WTC11 (cell line): ENCODE measurements around the gene SRSF12.

Source experiments
- IRF2 ChIP-seq: sonication (generic); formaldehyde crosslinking; IDR thresholded peaks from 2 replicates; pipeline ENCODE4 v1.8.0; 2022; ENCODE audit warnings: low read depth, missing genetic modification reagents, borderline replicate concordance
- OVOL2 ChIP-seq: fragments of 250-450 bp; sonication (Bioruptor Pico); IDR thresholded peaks from 2 replicates; pipeline ENCODE4 v1.9.0; 2021; ENCODE audit warnings: mild to moderate bottlenecking, borderline replicate concordance
- TF ChIP-seq, protein P1 (sequence below): fragments of 200-600 bp; IDR thresholded peaks from 2 replicates; pipeline ENCODE4 v1.8.0; 2022; ENCODE audit warnings: antibody characterized with exemption
- TF ChIP-seq, protein P2 (sequence below): sonication (generic); formaldehyde crosslinking; IDR thresholded peaks from 2 replicates; pipeline ENCODE4 v1.8.1; 2022; ENCODE audit warnings: low read depth, mild to moderate bottlenecking, moderate library complexity, missing genetic modification reagents, borderline replicate concordance
- TF ChIP-seq, protein P3 (sequence below): sonication (generic); formaldehyde crosslinking; IDR thresholded peaks from 2 replicates; pipeline ENCODE4 v1.8.0; 2022; ENCODE audit warnings: mild to moderate bottlenecking, missing genetic modification reagents
- TF ChIP-seq, protein P4 (sequence below): sonication (generic); formaldehyde crosslinking; IDR thresholded peaks from 2 replicates; pipeline ENCODE4 v1.8.1; 2023; ENCODE audit warnings: mild to moderate bottlenecking, moderate library complexity, missing genetic modification reagents

DNA sequence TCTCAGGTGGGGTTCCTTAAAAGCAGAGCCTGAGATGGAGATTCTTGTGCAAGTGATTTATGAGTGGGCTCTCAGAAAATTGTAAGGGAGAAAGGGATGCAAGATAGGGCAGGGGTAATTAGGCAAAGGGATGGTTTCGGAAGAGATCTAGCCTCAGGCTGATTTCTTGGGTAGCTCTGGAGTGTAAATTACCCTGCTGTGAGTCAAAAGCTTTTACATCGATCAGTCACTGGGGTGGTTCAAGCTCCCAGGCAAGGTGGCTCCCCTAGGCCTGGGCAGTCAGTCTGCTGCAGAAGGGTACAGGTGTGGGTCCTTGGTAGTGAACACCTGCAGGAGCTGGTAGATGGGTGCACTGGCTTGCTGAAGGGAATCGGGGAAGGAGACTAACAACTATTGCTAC is 16.9 kb upstream of the SRSF12 start:
- TF ChIP-seq IRF2: no peak
- TF ChIP-seq, protein P1, sequence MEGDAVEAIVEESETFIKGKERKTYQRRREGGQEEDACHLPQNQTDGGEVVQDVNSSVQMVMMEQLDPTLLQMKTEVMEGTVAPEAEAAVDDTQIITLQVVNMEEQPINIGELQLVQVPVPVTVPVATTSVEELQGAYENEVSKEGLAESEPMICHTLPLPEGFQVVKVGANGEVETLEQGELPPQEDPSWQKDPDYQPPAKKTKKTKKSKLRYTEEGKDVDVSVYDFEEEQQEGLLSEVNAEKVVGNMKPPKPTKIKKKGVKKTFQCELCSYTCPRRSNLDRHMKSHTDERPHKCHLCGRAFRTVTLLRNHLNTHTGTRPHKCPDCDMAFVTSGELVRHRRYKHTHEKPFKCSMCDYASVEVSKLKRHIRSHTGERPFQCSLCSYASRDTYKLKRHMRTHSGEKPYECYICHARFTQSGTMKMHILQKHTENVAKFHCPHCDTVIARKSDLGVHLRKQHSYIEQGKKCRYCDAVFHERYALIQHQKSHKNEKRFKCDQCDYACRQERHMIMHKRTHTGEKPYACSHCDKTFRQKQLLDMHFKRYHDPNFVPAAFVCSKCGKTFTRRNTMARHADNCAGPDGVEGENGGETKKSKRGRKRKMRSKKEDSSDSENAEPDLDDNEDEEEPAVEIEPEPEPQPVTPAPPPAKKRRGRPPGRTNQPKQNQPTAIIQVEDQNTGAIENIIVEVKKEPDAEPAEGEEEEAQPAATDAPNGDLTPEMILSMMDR: no peak
- TF ChIP-seq, protein P2, sequence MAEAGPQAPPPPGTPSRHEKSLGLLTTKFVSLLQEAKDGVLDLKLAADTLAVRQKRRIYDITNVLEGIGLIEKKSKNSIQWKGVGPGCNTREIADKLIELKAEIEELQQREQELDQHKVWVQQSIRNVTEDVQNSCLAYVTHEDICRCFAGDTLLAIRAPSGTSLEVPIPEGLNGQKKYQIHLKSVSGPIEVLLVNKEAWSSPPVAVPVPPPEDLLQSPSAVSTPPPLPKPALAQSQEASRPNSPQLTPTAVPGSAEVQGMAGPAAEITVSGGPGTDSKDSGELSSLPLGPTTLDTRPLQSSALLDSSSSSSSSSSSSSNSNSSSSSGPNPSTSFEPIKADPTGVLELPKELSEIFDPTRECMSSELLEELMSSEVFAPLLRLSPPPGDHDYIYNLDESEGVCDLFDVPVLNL: no peak
- TF ChIP-seq, protein P3, sequence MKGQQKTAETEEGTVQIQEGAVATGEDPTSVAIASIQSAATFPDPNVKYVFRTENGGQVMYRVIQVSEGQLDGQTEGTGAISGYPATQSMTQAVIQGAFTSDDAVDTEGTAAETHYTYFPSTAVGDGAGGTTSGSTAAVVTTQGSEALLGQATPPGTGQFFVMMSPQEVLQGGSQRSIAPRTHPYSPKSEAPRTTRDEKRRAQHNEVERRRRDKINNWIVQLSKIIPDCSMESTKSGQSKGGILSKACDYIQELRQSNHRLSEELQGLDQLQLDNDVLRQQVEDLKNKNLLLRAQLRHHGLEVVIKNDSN: no peak
- no peak for TF ChIP-seq OVOL2
- TF ChIP-seq, protein P4, sequence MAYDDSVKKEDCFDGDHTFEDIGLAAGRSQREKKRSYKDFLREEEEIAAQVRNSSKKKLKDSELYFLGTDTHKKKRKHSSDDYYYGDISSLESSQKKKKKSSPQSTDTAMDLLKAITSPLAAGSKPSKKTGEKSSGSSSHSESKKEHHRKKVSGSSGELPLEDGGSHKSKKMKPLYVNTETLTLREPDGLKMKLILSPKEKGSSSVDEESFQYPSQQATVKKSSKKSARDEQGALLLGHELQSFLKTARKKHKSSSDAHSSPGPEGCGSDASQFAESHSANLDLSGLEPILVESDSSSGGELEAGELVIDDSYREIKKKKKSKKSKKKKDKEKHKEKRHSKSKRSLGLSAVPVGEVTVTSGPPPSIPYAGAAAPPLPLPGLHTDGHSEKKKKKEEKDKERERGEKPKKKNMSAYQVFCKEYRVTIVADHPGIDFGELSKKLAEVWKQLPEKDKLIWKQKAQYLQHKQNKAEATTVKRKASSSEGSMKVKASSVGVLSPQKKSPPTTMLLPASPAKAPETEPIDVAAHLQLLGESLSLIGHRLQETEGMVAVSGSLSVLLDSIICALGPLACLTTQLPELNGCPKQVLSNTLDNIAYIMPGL (CRISPR knock-in tag): no peak
